DMS114 treated with DMSO at 0.1 percent for 48 hours (cell line): Measurements from ENCODE around the gene SPPL2A.
A peak's percentile ranks its signal among the peaks of the same experiment; 100 is the strongest.
"Not testable (repeated sequence)": the region's sequence is repeated elsewhere in the genome, so short reads cannot be mapped to it uniquely, and the experiment has no call there.

Source experiments
- DNase-seq: peaks from one replicate; lab custom pipeline; 2025; ENCODE audit not compliant: unreplicated experiment; lab: John Stamatoyannopoulos, UW

The SPPL2A gene

DNA sequence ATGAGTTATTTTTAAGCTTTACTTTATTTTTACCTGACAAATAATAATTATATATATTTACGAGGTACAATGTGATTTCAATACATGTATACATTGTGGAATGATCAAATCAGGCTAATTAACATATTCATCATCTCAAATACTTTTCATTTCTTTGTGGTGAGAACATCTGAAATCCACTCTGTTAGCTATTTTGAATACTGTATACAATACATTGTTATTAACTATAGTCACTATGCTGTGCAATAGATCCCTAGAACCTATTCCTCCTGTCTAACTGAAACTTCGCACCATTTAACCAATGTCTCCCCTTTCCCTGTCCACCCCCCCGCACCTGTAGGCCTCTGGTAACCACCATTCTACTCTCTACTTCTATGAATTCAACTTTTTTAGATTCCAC, 7.9 kb upstream of the SPPL2A start:
- DNase-seq = no peak

GRCh38 chr15:50767332-50767861, 1.9 kb upstream of the SPPL2A start:
- no peak for DNase-seq

GRCh38 chr15:50764461-50765194, 878 bp downstream of the SPPL2A start:
- peak; percentile 78 for DNase-seq

DNA sequence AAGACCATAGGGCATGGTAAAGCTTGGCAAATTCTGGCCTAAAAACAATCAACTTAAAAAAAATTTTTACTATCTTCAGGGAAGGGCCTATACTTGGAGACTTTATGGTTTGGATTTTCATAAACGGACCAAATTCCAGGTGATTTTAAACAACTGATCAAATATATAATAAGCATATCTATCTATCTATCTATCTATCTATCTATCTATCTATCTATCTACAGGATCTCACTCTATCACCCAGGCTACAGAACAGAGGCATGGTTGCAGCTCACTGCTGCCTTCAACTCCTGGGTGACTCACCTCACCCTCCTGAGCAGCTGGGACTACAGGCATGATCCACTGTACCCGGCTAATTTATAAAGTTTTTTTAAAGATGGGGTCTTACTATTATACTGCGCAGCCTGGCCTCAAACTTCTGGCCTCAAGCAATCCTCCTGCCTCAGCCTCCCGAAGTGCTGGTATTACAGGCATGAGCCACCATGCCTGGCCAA, 6.7 kb downstream of the SPPL2A start:
- DNase-seq = no peak

GRCh38 chr15:50753463-50753862, 12.0 kb downstream of the SPPL2A start:
- no peak for DNase-seq

GRCh38 chr15:50751394-50751793, 14.1 kb downstream of the SPPL2A start:
- no peak for DNase-seq

DNA sequence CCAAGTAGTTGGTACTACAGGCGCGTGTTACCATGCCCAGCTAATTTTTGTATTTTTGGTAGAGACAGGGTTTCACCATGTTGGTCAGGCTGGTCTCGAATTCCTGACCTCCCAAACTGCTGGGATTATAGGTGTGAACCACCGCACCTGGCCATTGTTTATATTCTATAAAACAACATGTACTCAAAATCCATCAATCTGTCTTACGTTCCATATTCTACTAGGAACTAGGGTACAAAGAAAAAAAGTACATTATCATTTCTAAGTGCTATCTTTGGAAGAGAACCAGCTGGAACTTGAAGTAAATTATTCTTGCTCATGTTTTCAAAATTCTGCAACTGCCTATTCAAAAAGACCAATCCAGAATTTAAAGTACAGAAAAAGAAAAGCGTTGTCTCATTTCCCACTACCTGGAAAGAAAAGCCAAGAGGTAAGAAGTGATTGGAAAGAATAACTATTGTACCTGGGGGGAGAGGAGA, 15.2 kb downstream of the SPPL2A start:
- no peak for DNase-seq

GRCh38 chr15:50747523-50747922, 18.0 kb downstream of the SPPL2A start:
- no peak for DNase-seq

DNA sequence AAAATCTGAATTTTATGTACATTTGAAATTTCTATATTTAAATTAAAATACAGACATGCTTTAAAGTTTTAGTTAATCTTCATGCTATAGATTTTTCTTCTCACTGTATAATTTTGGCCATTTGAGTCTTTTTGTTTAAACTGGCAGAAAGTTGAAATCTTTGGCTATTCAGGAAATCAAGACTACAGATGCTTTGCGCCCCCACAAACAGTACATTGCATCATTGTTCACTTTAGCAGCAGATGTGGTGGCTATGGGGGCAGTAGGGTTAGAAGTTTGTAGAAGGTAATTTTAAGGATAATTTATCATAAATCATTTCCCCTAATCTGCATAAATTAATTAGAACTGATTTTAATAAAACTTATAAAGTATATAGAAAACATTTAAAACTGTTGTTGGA, 20.9 kb downstream of the SPPL2A start:
- DNase-seq = no peak

DNA sequence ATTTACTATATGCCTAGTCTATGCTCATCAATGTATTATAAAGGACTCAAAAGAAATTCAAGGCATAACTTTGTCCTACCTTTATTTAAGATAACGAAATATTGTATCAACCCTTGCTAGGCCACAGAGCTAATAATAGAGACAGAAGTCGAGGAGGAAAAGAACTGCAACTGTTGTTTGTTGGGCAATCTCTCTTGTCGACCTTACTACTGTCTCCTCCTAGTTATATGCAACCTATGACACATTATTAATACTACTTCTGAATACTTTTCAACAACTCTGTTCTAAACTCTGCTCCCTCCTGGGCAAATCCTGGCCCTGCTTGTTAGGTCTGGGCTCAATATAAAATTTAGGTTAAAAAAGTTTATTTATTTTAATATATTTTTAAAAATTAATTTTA, 24.6 kb downstream of the SPPL2A start:
- DNase-seq = no peak

DNA sequence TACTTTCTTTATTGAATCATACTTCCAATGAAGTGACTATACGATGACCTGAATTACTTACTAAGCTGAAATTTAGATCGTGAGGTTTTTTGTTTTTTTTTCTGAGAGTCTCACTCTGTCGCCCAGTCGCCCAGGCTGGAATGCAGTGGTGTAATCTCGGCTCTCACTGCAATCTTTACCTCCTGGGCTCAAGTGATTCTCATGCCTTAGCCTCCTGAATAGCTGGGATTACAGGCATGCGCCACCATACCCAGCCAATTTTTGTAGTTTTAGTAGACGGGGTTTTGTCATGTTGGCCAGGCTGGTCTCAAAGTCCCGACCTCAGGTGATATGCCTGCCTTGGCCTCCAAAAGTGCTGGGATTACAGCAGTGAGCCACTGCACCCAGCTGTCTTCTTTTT, 28.7 kb downstream of the SPPL2A start:
- no peak for DNase-seq

DNA sequence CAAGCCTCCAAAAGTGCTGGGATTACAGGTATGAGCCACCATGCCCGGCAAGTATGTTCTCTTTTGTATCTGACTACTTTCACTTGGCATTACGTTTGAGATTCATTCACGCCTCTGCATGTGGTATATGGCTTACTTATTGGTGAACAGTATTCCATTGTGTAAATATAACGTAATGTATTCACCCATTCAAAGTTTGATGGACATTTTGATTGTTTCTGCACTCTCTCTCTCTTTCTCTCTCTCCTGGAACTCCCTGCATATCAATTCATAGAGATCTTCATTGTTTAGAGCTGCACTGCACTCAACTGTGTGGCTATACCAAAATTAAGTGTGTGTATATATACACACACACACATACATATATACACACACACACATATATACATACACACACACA, 30.4 kb downstream of the SPPL2A start:
- DNase-seq = no peak

DNA sequence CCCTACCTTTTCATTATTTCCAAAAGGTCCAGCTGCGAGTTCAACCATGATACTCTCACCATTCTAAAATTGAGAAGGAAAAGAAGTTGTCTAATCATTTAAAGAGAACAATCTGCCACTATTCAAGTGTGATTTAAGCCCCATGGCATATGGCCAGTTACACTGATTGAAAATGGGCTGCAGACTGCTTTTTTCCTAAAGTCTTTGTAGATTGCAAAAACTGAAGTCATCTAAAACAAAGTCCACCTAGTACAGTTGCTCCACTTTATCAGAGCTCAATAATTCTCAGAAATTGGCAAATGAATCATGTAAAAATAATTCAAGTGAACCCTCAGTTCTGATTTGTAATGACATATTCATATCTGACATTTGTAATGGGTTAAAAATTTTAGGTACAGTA, 39.2 kb downstream of the SPPL2A start:
- no peak for DNase-seq

DNA sequence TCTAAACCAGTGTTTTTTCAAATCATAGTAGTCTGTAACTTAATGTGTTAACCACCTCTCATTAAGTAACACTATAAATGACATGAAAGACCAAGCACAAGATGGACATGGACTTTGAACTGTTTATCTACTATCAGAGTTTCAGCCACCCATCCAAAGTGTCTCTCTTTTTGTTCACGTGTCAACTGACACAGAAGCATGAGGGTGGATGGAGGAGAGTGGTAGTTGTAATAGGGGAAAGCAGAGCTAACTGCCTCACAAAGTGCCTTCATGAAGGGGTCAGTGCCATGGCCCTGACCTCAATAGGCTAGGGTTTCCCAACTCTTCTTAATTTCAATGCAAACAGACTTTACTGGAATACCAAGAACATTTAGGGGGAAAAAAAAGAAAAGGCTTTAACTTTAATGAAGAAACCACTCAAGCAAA, 46.8 kb downstream of the SPPL2A start:
- no peak for DNase-seq

DNA sequence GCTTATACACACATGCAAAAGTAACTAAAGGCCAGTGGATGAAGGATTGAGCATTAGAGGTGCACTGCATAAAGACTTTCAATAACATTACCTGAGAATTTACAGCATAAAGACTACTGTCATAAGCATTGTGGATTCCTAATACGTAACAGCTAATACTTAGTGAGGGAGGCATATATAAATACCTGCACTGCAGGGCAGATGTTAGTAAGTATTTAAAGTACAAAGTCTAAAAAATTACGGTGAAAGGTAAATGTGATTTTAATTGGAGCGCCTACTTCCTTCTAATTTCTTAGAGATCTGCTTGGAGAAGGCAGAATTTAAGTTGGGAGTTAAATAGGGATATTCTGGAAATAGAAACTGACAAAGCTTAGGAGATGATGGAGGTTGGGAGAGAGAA, 53.5 kb downstream of the SPPL2A start:
- no peak for DNase-seq

GRCh38 chr15:50710585-50710984, 54.9 kb downstream of the SPPL2A start:
- DNase-seq = no peak

- DNase-seq = no peak
These were observed 57.6 kb downstream of the SPPL2A start for GRCh38 chr15:50707878-50708427.

DNA sequence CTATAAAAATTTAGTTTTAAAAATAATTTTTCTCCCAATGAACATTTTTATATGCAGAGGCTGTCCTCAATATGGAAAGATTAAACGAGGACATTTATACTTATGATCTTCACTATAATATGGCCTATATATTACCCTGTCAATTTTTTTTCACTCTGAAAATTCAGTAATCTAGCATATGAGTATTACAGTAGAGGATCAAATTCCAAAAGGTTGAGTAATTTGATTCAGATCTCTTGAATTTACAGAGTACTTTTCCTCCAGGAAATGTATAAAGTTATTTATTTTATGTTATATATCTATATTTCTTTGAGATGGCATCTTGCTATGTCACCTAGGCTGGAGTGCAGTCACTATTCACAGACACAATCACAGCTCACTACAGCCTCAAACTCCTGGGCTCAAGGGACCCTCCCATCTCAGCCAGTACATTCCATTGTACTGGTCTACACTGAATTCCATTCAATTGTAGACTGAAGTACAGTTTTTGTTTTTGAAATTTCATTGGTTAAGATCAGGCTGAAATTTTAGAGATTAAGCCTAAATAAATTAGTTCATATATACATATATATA, 62.7 kb downstream of the SPPL2A start:
- DNase-seq = no peak

GRCh38 chr15:50698101-50698500, 67.4 kb downstream of the SPPL2A start:
- no peak for DNase-seq

DNA sequence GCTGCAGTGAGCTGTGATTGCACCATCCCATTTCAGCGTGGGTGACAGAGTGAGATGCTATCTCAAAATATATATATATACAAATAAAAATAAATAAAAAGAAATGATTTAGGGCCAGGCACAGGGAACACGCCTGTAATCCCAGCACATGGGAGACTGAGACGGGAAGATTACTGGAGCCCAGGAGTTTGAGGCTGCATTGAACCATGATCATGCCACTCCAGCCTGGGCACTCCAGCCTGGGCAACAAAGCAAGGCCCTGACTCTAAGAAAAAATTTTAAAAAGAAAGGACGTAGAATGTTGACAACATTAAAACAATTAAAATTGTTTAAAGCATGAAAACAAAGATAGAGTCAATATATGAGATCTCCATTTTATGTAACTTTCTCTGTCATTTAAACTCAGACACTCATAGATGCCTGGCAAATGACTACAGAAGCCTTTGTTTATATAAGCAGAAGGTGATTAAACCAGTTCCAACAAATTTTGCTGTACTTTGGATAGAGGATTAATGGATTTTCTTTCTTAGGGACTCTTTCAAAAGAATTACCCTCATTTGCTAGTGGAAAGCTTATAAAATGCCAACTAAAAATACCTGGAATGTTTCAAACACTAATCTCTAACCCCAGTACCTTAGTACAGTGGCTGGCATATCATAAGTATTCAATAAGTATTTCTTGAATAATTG, 68.3 kb downstream of the SPPL2A start:
- DNase-seq = no peak

GRCh38 chr15:50694634-50695165, 70.8 kb downstream of the SPPL2A start:
- not testable (repeated sequence) for DNase-seq
